Umbilical cord (tissue), 2 donors: ENCODE data around the gene P2RY13. TPM values are rescaled to one million over a fixed set of nuclear protein-coding genes. Genes with fewer than 3 reads are reported as not detected.

Experiments
- DNase-seq: peaks from one replicate; pipeline ENCODE4 v3.0.0-alpha.2; 2015; ENCODE audit warnings: low spot score
- total RNA-seq: library from RNA; depleted of rRNA; stranded (reverse); fragments of >200 nt; gene quantifications from one replicate; pipeline ENCODE4 v1.2.3, GENCODE V29; 2014; ENCODE audit warnings: low replicate concordance; ENCODE audit not compliant: insufficient read depth

P2RY13 gene
- 5.5 TPM for total RNA-seq

DNA sequence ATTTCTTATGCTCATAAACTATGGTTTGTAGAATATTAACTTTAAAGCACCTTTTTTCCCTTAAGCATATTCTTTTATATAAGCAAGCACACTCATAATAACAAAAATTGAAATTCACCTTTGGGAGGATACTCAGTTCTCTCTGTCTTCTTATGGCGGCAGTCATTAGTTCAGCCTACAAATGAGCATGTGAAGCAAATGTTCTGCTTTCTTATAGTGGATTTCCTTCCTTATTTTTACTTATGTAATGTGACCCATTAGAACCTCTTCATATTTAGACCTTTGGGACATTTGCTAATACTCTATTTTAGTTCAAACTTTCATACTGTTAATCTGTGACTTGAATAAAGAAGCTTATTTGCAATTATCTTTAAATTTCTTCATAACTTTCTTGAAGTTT, at the start of gene P2RY13:
Gene P2RY13 (minus strand): TSS at position 187 of the 400 bp plus-strand sequence. CDS start 21 bp downstream, at position 166.
- DNase-seq = no peak

- no peak for DNase-seq
Observed at GRCh38 chr3:151377768-151378385, 48.5 kb upstream of the P2RY13 start.

DNA sequence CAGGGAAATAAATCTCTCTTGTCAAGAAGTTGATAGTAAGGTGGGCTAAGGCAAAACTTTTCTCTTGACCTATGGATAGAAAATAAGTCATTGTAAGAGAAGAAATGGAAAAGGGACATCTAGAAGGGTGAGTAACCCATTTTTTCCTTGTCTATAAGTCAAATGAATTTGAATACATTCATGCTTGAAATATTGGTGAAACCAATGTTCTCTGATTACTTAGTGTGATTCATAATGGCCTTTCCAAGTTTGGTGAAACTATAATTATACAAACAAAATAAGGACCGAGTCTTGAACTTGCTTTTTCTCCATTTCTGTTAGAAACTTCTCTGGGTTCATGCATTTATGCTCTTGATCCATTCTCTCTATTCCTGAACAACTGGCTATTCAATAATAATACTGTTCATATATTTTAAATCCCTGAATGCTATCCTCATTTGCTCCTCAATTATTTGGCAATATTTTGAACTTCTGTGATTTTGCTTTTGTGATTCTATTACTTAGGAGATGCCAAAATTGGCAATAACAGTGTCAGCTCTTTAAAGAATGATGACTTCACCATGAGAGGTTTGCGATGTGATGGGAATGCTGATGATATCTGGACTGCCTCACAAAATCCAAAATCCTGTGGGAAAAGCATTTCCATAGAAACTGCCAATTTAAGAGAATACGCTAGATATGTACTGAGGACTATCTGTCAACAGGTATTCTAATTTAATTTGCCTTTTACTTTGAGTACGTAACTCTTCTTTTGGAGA, 42.9 kb upstream of the P2RY13 start:
- DNase-seq = no peak

- DNase-seq = no peak
Observed at GRCh38 chr3:151371526-151371925, 42.2 kb upstream of the P2RY13 start.

- DNase-seq = no peak
Observed at GRCh38 chr3:151367448-151367847, 38.1 kb upstream of the P2RY13 start.

GRCh38 chr3:151366993-151367392, 37.6 kb upstream of the P2RY13 start:
- no peak for DNase-seq

DNA sequence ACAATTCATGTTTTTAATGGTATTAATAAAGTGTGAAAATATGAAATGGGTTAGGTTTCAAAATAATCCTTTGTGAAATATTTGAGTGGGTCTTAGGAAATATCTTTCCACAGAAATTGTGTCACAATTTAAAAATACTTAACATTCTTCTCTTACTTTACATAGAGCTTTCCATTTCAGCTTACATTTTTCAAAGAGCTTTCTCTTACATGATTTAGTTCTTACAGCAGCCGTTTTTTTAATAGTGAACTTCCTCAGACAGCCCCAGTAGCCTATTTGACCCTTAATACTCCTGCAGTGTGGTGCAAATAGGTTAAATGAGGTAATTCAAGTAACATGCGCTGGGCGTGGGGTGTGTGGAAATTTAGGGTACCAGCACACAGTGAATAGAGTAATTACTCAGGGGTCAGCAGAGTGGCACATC, 33.4 kb upstream of the P2RY13 start:
- no peak for DNase-seq

DNA sequence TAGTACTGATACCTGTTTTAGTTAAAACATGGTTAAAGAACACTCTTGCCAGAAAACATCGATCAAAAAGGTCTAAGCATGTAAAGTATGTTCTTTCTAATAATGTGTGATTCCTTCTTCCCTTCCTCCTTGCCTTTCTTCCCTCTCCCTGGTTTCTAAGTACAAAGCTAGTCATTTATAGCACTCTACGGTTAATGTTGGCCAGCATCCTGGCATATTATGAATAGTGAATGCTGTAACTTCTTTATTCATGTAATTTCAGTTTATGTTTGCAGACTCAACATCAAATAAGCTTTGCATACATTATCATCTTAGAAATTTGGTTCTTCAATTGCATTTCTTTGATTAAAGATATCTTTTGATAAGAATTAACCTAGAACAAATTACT, 28.1 kb upstream of the P2RY13 start:
- DNase-seq = no peak

DNA sequence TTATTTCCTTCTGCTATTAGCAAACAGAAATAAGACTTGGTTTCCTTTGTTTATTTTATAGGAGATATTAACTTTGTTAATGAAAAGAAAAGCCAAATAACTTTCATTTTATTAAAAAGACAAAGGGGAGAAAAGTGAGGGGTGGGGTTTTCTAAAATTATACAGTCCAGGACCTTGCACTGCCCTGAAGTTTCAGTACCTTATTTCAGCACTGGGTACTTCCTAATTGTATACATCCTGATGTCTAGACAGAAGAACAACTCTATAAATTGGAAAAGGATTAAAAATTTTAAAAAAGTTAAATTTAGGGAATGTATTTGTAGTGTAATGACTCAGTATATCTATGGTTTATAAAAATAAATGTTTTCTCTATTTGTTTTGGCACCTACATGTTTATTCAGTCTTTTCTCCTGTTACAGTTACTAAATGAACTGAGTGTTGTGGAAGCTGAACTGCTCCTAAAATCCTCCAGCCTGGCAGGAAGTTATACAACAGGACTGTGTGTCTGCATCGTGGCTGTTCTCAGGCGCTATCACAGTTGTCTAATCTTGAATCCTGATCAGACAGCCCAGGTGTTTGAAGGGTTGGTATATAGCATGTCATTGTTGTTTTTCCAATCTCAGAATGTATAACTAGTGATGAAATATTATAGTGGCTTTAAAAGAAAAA, 27.6 kb upstream of the P2RY13 start:
- DNase-seq = peak; percentile 23

DNA sequence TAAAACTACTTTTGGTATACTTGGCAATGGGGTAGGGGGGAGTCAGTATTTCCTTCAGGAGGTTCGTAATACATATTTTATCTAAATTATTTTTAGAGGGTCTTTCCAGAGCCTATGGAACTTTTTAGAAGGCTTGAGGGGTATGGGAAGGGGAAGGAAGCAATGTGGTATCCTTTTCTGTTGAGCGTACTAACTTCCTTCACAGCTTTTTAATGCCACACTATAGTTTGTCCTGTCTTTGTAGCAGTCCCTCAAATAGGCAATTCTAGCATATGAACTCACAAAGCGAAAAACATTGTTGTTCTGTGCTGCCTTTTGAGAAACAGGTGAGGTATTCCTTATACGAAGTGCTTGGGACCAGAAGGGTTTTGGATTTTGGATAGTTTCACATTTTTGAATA, 22.3 kb upstream of the P2RY13 start:
- no peak for DNase-seq

DNA sequence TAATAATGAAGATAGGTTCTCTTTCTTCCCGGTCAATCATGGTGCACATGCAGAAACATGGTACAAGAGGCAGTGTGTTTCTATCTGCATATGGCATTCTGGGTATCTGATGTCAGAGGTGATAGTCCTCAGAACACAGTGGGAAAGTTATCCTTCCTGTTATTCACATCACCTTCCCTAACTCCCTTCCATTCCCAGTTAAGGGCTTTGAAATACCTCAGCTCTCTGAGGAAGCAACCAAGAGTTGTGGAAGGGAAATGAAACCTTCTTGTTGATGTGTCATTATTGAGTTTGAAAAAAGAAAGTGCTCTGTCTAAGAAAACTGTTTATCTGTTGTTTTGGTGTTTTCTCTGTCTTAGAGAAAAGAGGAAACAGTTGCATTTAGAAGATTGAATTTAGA, 21.9 kb upstream of the P2RY13 start:
- DNase-seq = no peak

- no peak for DNase-seq
Observed at GRCh38 chr3:151350656-151351055, 21.3 kb upstream of the P2RY13 start.

GRCh38 chr3:151347432-151347831, 18.1 kb upstream of the P2RY13 start:
- peak; percentile 42 for DNase-seq

GRCh38 chr3:151346292-151346691, 16.9 kb upstream of the P2RY13 start:
- peak; percentile 44 for DNase-seq

DNA sequence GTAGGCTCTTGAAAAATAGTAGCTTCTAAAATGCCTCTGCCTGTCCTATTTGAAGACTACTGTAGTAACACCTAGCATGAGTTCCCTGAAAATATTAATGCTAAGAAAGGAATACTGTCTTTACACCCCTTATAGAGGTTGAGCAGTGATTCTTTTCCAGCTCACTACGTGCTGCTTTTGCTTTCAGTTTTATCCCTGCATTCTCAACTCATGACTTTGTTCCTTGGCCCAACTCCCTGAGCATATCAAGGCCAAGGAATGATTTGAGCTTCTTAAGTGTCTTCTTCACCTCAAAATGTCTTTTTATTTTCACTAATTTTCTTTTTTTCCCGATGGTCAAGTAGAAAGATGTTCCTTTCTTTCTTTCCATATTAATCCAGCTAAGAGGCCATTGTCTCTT, 16.5 kb upstream of the P2RY13 start:
- peak; percentile 79 for DNase-seq

GRCh38 chr3:151331696-151332095, 2.3 kb upstream of the P2RY13 start:
- DNase-seq = no peak

- peak; percentile 37 for DNase-seq
Observed at GRCh38 chr3:151330899-151331298, 1.6 kb upstream of the P2RY13 start.

DNA sequence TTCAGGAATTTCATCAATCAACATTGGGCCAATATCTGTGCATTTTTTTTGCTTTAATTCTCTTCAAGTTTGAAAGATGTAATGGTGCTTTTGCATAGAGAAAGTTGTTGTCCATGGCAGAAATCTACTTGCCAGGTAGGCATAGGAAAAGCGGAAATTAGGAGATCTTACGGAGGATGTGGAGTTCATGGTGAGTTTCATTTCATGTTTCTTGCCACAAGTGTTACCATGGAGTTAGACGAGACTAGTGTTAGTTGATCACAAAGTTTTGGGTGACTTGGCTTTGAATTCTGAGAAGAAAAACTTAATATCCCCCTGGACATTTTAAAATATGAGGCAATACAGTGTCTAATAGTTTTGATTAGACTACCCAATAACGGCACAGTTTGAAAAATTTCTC, 1.0 kb upstream of the P2RY13 start:
- DNase-seq = no peak

DNA sequence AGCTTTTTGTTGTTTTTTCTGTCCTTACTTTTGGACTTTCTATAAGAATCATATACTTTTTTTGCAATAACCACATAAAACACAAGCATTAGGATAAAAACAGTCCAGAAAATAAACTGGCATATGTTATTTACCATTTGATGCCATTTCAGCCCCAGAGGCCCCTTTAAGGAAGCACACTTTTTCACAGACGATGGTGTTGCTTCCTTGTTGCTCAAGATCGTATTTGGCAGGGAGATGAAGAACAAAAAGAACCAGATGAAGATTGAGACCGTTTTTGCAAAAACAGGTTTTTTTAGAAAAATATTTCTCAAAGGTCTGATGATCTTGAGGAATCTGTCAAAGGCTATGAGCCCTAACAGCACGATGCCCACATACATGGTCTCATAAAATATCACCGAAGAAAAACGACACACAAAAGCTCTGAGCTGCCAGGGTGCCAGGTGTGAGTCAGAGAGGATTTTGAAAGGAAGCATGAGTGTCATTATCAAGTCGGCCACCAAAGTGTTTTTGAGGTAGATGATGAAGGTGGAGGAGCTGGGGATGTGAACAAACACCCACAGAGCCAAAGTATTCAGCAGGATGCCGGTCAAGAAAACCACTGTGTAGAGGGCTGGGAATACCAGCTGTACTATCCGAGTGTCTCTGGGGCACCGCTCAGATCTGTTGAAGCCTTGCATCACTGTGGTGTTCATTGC, 902 bp downstream of the P2RY13 start:
- no peak for DNase-seq

DNA sequence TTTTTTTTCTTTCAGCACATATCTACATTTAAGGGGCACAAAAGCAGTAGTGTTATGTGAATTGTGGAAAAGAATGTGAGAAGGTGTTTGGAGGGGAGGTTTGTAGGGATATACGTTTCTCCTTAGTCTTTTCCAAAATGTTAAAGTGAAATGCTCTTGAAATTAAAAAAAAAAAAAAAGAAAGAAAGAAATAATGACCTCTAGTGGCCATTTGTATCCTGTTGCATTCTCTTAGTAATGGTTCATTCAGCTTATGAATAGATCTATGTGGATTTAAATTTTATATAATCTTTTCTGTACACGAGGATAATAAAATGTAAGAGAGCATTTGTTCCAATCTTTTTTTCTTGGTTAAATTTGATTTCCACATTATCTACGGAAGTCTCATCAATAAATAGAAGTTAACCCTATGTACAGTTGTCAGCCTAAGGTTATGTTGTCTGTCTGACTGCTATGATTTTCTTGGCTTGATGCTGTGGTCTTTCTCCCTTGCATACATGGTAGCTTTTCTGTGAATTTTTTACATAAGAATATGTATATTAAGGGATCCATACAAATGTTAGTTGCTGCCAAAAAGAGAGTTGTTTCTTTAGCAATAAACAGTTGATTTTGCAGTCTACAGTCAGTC, 1.7 kb downstream of the P2RY13 start:
- peak; percentile 47 for DNase-seq

DNA sequence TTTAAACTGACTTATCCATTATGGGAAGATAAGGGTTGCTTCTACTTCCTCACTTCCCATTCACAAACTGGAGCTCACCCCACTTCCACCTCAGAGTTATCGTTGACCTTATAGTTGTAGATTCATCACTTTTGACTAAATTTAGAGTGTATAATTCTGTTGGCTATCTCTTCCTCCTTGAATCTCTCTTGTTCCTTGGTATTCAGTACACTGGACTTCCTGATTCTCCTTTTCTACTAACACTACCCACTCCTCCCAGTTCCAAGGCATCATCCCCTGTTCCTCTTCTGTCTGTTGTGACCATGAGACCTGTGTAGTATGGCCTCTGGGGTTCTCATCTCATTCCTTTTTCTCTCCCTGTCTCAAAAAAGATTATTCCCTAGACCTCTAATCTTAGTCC, 6.8 kb downstream of the P2RY13 start:
- DNase-seq = no peak

DNA sequence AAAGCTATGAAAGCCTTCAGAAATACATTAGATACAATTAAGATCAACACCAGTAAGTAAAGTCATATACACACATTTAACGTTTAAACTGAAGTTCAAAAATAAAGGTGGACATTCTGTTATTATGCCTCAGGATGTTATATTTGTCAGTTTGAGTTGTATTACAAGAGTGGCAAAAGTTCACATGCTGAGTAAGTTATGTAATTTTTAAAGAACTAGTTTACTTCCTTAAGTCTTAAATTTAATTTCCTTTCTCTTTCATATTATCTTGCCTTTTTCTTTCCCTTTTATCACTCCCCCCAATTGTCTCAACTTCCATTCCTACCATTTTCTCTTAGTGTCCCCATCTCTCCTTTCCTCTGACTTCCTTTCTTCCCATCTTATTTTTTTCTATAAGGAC, 7.8 kb downstream of the P2RY13 start:
- DNase-seq = no peak
